SK-N-SH (cell line): Measurements from ENCODE around the gene PLXNA4. TPM values are rescaled to one million over a fixed set of nuclear protein-coding genes. Genes with fewer than 3 reads are reported as not detected.

Experiments
- CTCF ChIA-PET: fragments of 300-600, 350-600 bp; formaldehyde crosslinking; extraction: SDS; loops from one replicate; lab custom pipeline; 2021; lab: Yijun Ruan, JAX
- POLR2A ChIA-PET: fragments of 350-600 bp; sonication (Branson Sonifier 250); formaldehyde crosslinking; extraction: SDS; loops from one replicate; lab custom pipeline; 2020; ENCODE audit warnings: antibody characterized with exemption, inconsistent platforms; lab: Yijun Ruan, JAX
- DNase-seq: peaks from one replicate; pipeline ENCODE4 v3.0.0; 2012
- H2AFZ ChIP-seq: fragments of 200-600 bp; sonication (generic); 2 replicates; pipeline ENCODE4 v1.8.1; 2016; ENCODE audit warnings: antibody characterized with exemption, mild to moderate bottlenecking, low read depth
- H3F3A ChIP-seq: fragments of 200-600 bp; sonication (generic); replicated peaks from 2 replicates; pipeline ENCODE3; 2016; ENCODE audit warnings: antibody characterized with exemption, mild to moderate bottlenecking; ENCODE audit not compliant: insufficient read depth
- H3K27ac ChIP-seq, 2 experiments: fragments of 200-500 bp in 1 of 2; fragments of 200-600 bp in 1 of 2; sonication (Bioruptor generic) in 1 of 2; sonication (generic), shearing (Covaris generic) in 1 of 2; 2 replicates each; pipeline versions ENCODE4 v1.5.1 to v1.6.1; 2014 to 2016; ENCODE audit warnings: low read depth in 2 of 2, inconsistent platforms in 1 of 2, low read length in 1 of 2, mild to moderate bottlenecking in 1 of 2, mixed read lengths in 1 of 2
- H3K27me3 ChIP-seq: fragments of 200-600 bp; sonication (generic), shearing (Covaris generic); 2 replicates; pipeline ENCODE4 v1.6.1; 2016; ENCODE audit warnings: mixed run types; ENCODE audit not compliant: insufficient read depth
- H3K36me3 ChIP-seq, 2 experiments: fragments of 200-500 bp in 1 of 2; fragments of 200-600 bp in 1 of 2; sonication (Bioruptor generic) in 1 of 2; sonication (generic) in 1 of 2; replicated peaks in 1 of 2; 2 replicates each; pipeline versions ENCODE3 to v1.5.1; 2014 to 2016; ENCODE audit warnings: low read length in 1 of 2, mild to moderate bottlenecking in 1 of 2; ENCODE audit not compliant: insufficient read depth in 2 of 2, control insufficient read depth in 1 of 2
- H3K4me1 ChIP-seq, 2 experiments: fragments of 200-500 bp in 1 of 2; fragments of 200-600 bp in 1 of 2; sonication (Bioruptor generic) in 1 of 2; sonication (generic), shearing (Covaris generic) in 1 of 2; 2 replicates each; pipeline versions ENCODE4 v1.5.1 to v1.6.1; 2014 to 2016; ENCODE audit warnings: low read depth in 1 of 2, low read length in 1 of 2, mixed run types in 1 of 2; ENCODE audit not compliant: insufficient read depth in 2 of 2, control insufficient read depth in 1 of 2
- H3K4me2 ChIP-seq: fragments of 200-600 bp; sonication (generic), shearing (Covaris generic); 2 replicates; pipeline ENCODE4 v1.6.1; 2017; ENCODE audit warnings: mixed run types
- H3K4me3 ChIP-seq, 2 experiments: fragments of 200-500 bp in 1 of 2; fragments of 200-600 bp in 1 of 2; sonication (Bioruptor generic) in 1 of 2; sonication (generic), shearing (Covaris generic) in 1 of 2; 2 replicates each; pipeline versions ENCODE4 v1.5.1 to v1.8.1; 2014 to 2016; ENCODE audit warnings: low read depth in 2 of 2, inconsistent platforms in 1 of 2, low read length in 1 of 2, mild to moderate bottlenecking in 1 of 2, mixed read lengths in 1 of 2, moderate library complexity in 1 of 2
- H3K79me2 ChIP-seq: fragments of 200-600 bp; sonication (generic); 2 replicates; pipeline ENCODE4 v1.8.1; 2017; ENCODE audit warnings: mild to moderate bottlenecking; ENCODE audit not compliant: insufficient read depth
- H3K9ac ChIP-seq: fragments of 200-600 bp; sonication (generic); 2 replicates; pipeline ENCODE4 v1.6.1; 2017; ENCODE audit warnings: mixed run types
- H3K9me2 ChIP-seq: fragments of 200-600 bp; sonication (generic); 2 replicates; pipeline ENCODE4 v1.6.1; 2017; ENCODE audit warnings: mixed run types
- H3K9me3 ChIP-seq: fragments of 200-600 bp; sonication (generic); 2 replicates; pipeline ENCODE4 v1.6.1; 2017; ENCODE audit warnings: mixed run types, mild to moderate bottlenecking, moderate library complexity
- H4K20me1 ChIP-seq: fragments of 200-600 bp; sonication (generic); 2 replicates; pipeline ENCODE4 v1.6.1; 2017; ENCODE audit warnings: mild to moderate bottlenecking, mixed run types; ENCODE audit not compliant: insufficient read depth
- CTCF ChIP-seq: fragments of 200-600 bp; sonication (generic); IDR thresholded peaks from 2 replicates; pipeline ENCODE4 v1.6.1; 2017; ENCODE audit warnings: antibody characterized with exemption, mild to moderate bottlenecking, moderate library complexity
- ELF1 ChIP-seq: IDR thresholded peaks from 2 replicates; pipeline ENCODE4 v1.4.0; 2012
- FOSL2 ChIP-seq: IDR thresholded peaks from 2 replicates; pipeline ENCODE4 v1.4.0; 2012; ENCODE audit warnings: low read depth, mild to moderate bottlenecking, moderate library complexity, borderline replicate concordance
- FOXJ3 ChIP-seq: sonication (generic); formaldehyde crosslinking; IDR thresholded peaks from 2 replicates; pipeline ENCODE4 v1.5.1; 2020; ENCODE audit warnings: mild to moderate bottlenecking, missing genetic modification reagents
- FOXM1 ChIP-seq: IDR thresholded peaks from 2 replicates; pipeline ENCODE4 v1.4.0; 2012; ENCODE audit warnings: low read depth, mild to moderate bottlenecking
- GATA2 ChIP-seq: sonication (generic); formaldehyde crosslinking; IDR thresholded peaks from 2 replicates; pipeline ENCODE4 v1.5.0; 2020; ENCODE audit warnings: mild to moderate bottlenecking, missing genetic modification reagents
- NFIC ChIP-seq: IDR thresholded peaks from 2 replicates; pipeline ENCODE4 v1.4.0; 2012; ENCODE audit warnings: borderline replicate concordance
- NRF1 ChIP-seq: IDR thresholded peaks from 2 replicates; pipeline ENCODE4 v1.6.1; 2012; ENCODE audit warnings: low read depth, mild to moderate bottlenecking, low read length
- POLR2AphosphoS5 ChIP-seq: IDR thresholded peaks from 2 replicates; pipeline ENCODE4 v1.6.1; 2012; ENCODE audit warnings: low read depth, low read length
- RAD21 ChIP-seq: IDR thresholded peaks from 2 replicates; pipeline ENCODE4 v1.6.1; 2012; ENCODE audit warnings: mild to moderate bottlenecking, low read length
- RCOR1 ChIP-seq: fragments of 150-350 bp; IDR thresholded peaks from 2 replicates; pipeline ENCODE4 v1.6.1; 2017; ENCODE audit warnings: antibody characterized with exemption, low read length
- REST ChIP-seq: IDR thresholded peaks from 2 replicates; pipeline ENCODE4 v1.6.1; 2012; ENCODE audit warnings: mild to moderate bottlenecking, low read depth, low read length, moderate library complexity
- RFX5 ChIP-seq: IDR thresholded peaks from 2 replicates; pipeline ENCODE4 v1.6.1; 2012; ENCODE audit warnings: mild to moderate bottlenecking, improper control_type of control experiment, low read length
- RXRA ChIP-seq: IDR thresholded peaks from 2 replicates; pipeline ENCODE4 v1.4.0; 2012; ENCODE audit warnings: low read depth, mild to moderate bottlenecking, borderline replicate concordance
- SIN3A ChIP-seq: IDR thresholded peaks from 2 replicates; pipeline ENCODE4 v1.6.1; 2012; ENCODE audit warnings: low read depth, mild to moderate bottlenecking, low read length, moderate library complexity, borderline replicate concordance
- TAF1 ChIP-seq: IDR thresholded peaks from 2 replicates; pipeline ENCODE4 v1.6.1; 2012; ENCODE audit warnings: low read depth, mild to moderate bottlenecking, low read length, moderate library complexity, borderline replicate concordance
- TCF12 ChIP-seq: IDR thresholded peaks from 2 replicates; pipeline ENCODE4 v1.4.0; 2012
- YY1 ChIP-seq: IDR thresholded peaks from 2 replicates; pipeline ENCODE4 v1.4.0; 2012; ENCODE audit warnings: low read depth, mild to moderate bottlenecking
- WGBS: methylation state at CpG from one replicate; pipeline ENCODE4 v1.1.6; 2017; ENCODE audit warnings: low lambda C conversion rate; 5-methylcytosine and 5-hydroxymethylcytosine counted together
- polyA plus RNA-seq, 3 experiments: library from polyadenylated mRNA; depleted of rRNA; stranded (reverse); fragments of >200 nt; gene quantifications; 2 replicates each; pipeline ENCODE4 v1.2.3, GENCODE V29; 2012
- TF ChIP-seq, protein P1 (sequence below): IDR thresholded peaks from 2 replicates; pipeline ENCODE4; 2012
- TF ChIP-seq, protein P2 (sequence below): fragments of 150-350 bp; IDR thresholded peaks from 2 replicates; pipeline ENCODE4 v1.6.1; 2016; ENCODE audit warnings: mild to moderate bottlenecking, low read depth, low read length
- TF ChIP-seq, protein P3 (sequence below): IDR thresholded peaks from 2 replicates; pipeline ENCODE4 v1.4.0; 2012; ENCODE audit warnings: low read depth

The PLXNA4 gene
- polyA plus RNA-seq, 1 of the 3 experiments (the other 2 are of a cell fraction), result 2.4 TPM

DNA sequence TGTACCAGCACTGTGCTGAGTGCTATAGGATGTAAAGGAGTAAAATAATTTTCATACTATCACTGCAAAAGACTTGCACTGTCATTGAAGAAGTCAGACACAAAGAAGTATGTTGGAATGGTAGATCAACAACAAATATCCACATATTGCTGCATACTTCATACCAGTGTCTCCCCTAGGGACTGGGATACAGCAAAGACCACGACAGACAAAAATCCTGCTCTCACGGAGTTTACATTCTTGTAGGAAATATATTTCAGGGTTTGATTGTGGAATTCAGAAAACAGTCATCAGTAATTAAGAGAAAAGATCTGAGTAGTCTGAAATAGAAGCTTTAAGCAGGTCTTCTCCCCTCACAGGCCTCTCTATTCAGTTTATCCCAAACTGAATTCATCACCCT lies 49.4 kb upstream of the PLXNA4 start:
- Histone ChIP-seq H3K9ac (no peak overlapping the region), H3K36me3 (no peaks in the 10 kb centered on the region), H3K27ac (no peak overlapping the region), H3K27me3 (peaks cover 6% of the 10 kb centered on the region; the same call in 1 of the 2 replicates), H3K4me3 (no peak overlapping the region), H2AFZ (no peak overlapping the region), H3K4me2 (no peak overlapping the region), H3K79me2 (no peaks in the 10 kb centered on the region), H3K4me1 (no peaks in the 10 kb centered on the region), H3K9me2 (no peaks in the 10 kb centered on the region), H3K9me3 (no peaks in the 10 kb centered on the region), H4K20me1 (no peaks in the 10 kb centered on the region), H3F3A (no peaks in the 10 kb centered on the region)
- ChIA-PET CTCF (interaction anchor here (0.6 kb wide), 1 partner anchor 447 kb away, joined by 3 read pairs; no protein-coding TSS in a partner anchor), POLR2A (no interaction called here)
- WGBS, result 37% methylated on average over 2 of the region's 2 CpGs
- DNase-seq, result no peak
- no peak for TF ChIP-seq TCF12
- no peak for TF ChIP-seq RAD21
- no peak for TF ChIP-seq GATA2

DNA sequence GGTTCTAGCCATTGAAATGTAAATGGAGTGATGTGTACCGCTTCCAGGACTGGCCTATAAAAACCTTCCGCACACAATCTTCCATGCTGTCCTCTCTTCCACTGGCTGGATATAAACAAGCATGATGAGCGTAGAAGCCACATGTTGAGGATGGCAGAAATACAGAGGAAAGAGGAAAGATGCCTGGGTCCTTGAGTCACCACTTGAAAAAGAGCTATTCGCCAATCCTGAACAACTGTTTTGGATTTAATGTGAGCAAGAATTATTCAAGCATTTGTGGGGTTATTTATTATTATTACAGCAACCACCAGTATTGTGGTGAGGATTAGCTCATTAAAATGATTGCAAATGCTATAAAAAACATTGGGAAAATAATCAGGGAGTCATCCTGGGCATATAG lies 45.8 kb upstream of the PLXNA4 start:
- H3K9me3 ChIP-seq, result no peaks in the 10 kb centered on the region
- H3K27me3 ChIP-seq, result peaks cover 6% of the 10 kb centered on the region; the same call in 1 of the 2 replicates
- H3K4me2 ChIP-seq, result no peak overlapping the region
- no peak overlapping the region for H3K27ac ChIP-seq
- peaks cover 11% of the 10 kb centered on the region for H3F3A ChIP-seq
- no peaks in the 10 kb centered on the region for H3K79me2 ChIP-seq
- H4K20me1 ChIP-seq, result no peaks in the 10 kb centered on the region
- no peak overlapping the region for H3K9ac ChIP-seq
- ChIA-PET CTCF (interaction anchor here (1.0 to 2.2 kb wide), 7 partner anchors 10 to 933 kb away, joined by 3 to 7 read pairs (median 4); no protein-coding TSS in a partner anchor), POLR2A (no interaction called here)
- no peaks in the 10 kb centered on the region for H3K36me3 ChIP-seq
- DNase-seq, result no peak
- H3K4me1 ChIP-seq, result peaks cover 0 to 6% of the 10 kb centered on the region in 2 experiments; a peak in 1 of 4 replicates
- H3K9me2 ChIP-seq, result no peaks in the 10 kb centered on the region
- 76% methylated on average over 4 of the region's 4 CpGs for WGBS
- TF ChIP-seq YY1, result no peak
- no peak for TF ChIP-seq TAF1
- no peak for TF ChIP-seq NFIC
- no peak for TF ChIP-seq RXRA
- TF ChIP-seq CTCF, result no peak
- no peak for TF ChIP-seq POLR2AphosphoS5
- TF ChIP-seq RCOR1, result no peak
- TF ChIP-seq ELF1, result no peak
- TF ChIP-seq SIN3A, result no peak
- no peak for TF ChIP-seq REST
- TF ChIP-seq, protein P1, sequence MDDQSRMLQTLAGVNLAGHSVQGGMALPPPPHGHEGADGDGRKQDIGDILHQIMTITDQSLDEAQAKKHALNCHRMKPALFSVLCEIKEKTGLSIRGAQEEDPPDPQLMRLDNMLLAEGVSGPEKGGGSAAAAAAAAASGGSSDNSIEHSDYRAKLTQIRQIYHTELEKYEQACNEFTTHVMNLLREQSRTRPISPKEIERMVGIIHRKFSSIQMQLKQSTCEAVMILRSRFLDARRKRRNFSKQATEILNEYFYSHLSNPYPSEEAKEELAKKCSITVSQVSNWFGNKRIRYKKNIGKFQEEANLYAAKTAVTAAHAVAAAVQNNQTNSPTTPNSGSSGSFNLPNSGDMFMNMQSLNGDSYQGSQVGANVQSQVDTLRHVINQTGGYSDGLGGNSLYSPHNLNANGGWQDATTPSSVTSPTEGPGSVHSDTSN, result no peak
- TF ChIP-seq FOXJ3 (CRISPR knock-in tag), result no peak
- TF ChIP-seq RFX5, result no peak
- no peak for TF ChIP-seq FOXM1
- TF ChIP-seq, protein P2, sequence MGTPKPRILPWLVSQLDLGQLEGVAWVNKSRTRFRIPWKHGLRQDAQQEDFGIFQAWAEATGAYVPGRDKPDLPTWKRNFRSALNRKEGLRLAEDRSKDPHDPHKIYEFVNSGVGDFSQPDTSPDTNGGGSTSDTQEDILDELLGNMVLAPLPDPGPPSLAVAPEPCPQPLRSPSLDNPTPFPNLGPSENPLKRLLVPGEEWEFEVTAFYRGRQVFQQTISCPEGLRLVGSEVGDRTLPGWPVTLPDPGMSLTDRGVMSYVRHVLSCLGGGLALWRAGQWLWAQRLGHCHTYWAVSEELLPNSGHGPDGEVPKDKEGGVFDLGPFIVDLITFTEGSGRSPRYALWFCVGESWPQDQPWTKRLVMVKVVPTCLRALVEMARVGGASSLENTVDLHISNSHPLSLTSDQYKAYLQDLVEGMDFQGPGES, result no peak
- TF ChIP-seq TCF12, result no peak
- TF ChIP-seq FOSL2, result no peak
- no peak for TF ChIP-seq NRF1
- TF ChIP-seq, protein P3, sequence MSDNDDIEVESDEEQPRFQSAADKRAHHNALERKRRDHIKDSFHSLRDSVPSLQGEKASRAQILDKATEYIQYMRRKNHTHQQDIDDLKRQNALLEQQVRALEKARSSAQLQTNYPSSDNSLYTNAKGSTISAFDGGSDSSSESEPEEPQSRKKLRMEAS, result no peak
- no peak overlapping the region for H2AFZ ChIP-seq
- no peak overlapping the region for H3K4me3 ChIP-seq
